GM18873 (cell line): ENCODE data around the gene NUTF2.

Experiments used
- ATAC-seq: cut with Tn5 transposase; IDR thresholded peaks from one replicate; pipeline ENCODE4 v1.9.1; 2021; ENCODE audit warnings: mild to moderate bottlenecking, moderate library complexity, moderate number of reproducible peaks; ENCODE audit not compliant: unreplicated experiment, low FRiP score

NUTF2 gene

GRCh38 chr16:67915831-67916723 lies 69.3 kb downstream of the NUTF2 start:
- ATAC-seq = no peak

- ATAC-seq = no peak
These were observed 70.6 kb downstream of the NUTF2 start for GRCh38 chr16:67917140-67917851.

- no peak for ATAC-seq
These were observed 71.1 kb downstream of the NUTF2 start for GRCh38 chr16:67917852-67918236.

GRCh38 chr16:67919622-67920221 lies 73.0 kb downstream of the NUTF2 start:
- no peak for ATAC-seq
